GM23338 (cell line): ENCODE results near the gene PGC. TPM values are rescaled to one million over a fixed set of nuclear protein-coding genes. Genes with fewer than 3 reads are reported as not detected.

ENCODE experiments used
- ATAC-seq: fragments of 200-7000 bp; cut with Tn5 transposase; 3 replicates; pipeline ENCODE4 v1.9.1; 2020
- DNase-seq: peaks from one replicate; pipeline ENCODE4 v3.0.0-alpha.2; 2015; ENCODE audit warnings: low spot score
- H2AFZ ChIP-seq: fragments of 200-600 bp; sonication (generic); 2 replicates; pipeline ENCODE4 v1.8.0; 2016; ENCODE audit warnings: antibody characterized with exemption, mild to moderate bottlenecking, moderate library complexity
- H3F3A ChIP-seq: fragments of 200-600 bp; sonication (generic); replicated peaks from 2 replicates; pipeline ENCODE4 v1.8.0; 2017; ENCODE audit warnings: antibody characterized with exemption, mixed run types, low read depth
- H3K27ac ChIP-seq: fragments of 200-600 bp; sonication (generic); 2 replicates; pipeline ENCODE4 v1.6.1; 2016; ENCODE audit warnings: low read depth
- H3K27me3 ChIP-seq: fragments of 200-600 bp; sonication (generic); 2 replicates; pipeline ENCODE4 v1.8.0; 2016; ENCODE audit warnings: mild to moderate bottlenecking, mixed run types, moderate library complexity; ENCODE audit not compliant: insufficient read depth
- H3K36me3 ChIP-seq: fragments of 200-600 bp; sonication (generic); 2 replicates; pipeline ENCODE4 v1.8.0; 2016; ENCODE audit warnings: mild to moderate bottlenecking; ENCODE audit not compliant: insufficient read depth
- H3K4me1 ChIP-seq: fragments of 200-600 bp; sonication (generic); 2 replicates; pipeline ENCODE4 v1.8.0; 2016; ENCODE audit warnings: mild to moderate bottlenecking, moderate library complexity; ENCODE audit not compliant: insufficient read depth
- H3K4me2 ChIP-seq: fragments of 200-600 bp; sonication (generic); 2 replicates; pipeline ENCODE4 v1.7.1; 2017; ENCODE audit warnings: mixed run types
- H3K4me3 ChIP-seq: fragments of 200-600 bp; sonication (generic); 2 replicates; pipeline ENCODE4 v1.6.1; 2016; ENCODE audit warnings: mixed run types
- H3K79me2 ChIP-seq: fragments of 200-600 bp; sonication (generic); replicated peaks from 2 replicates; pipeline ENCODE4 v1.8.0; 2017; ENCODE audit warnings: mild to moderate bottlenecking; ENCODE audit not compliant: insufficient read depth
- H3K9me2 ChIP-seq: fragments of 200-600 bp; sonication (generic); 2 replicates; pipeline ENCODE4 v1.8.0; 2017; ENCODE audit not compliant: insufficient read depth
- H4K20me1 ChIP-seq: fragments of 200-600 bp; sonication (generic); replicated peaks from 2 replicates; pipeline ENCODE4 v1.8.0; 2017; ENCODE audit warnings: mild to moderate bottlenecking; ENCODE audit not compliant: insufficient read depth
- H3K27ac Mint-ChIP-seq: 2 replicates; pipeline ENCODE4 v1.8.0; 2020; ENCODE audit warnings: inconsistent platforms, mild to moderate bottlenecking, moderate library complexity, mixed read lengths
- H3K27me3 Mint-ChIP-seq: 3 replicates; pipeline ENCODE4 v1.8.0; 2022; ENCODE audit warnings: low read depth, mild to moderate bottlenecking, moderate library complexity, mixed read lengths, inconsistent platforms; ENCODE audit not compliant: insufficient read depth, poor library complexity
- H3K36me3 Mint-ChIP-seq: 3 replicates; pipeline ENCODE4 v1.8.0; 2021; ENCODE audit warnings: low read depth, mild to moderate bottlenecking, inconsistent platforms, moderate library complexity, mixed read lengths
- H3K4me1 Mint-ChIP-seq: 3 replicates; pipeline ENCODE4 v1.8.0; 2020; ENCODE audit warnings: mild to moderate bottlenecking, inconsistent platforms, mixed read lengths
- H3K4me3 Mint-ChIP-seq: 3 replicates; pipeline ENCODE4 v1.8.0; 2021; ENCODE audit warnings: moderate library complexity, mild to moderate bottlenecking, inconsistent platforms, mixed read lengths
- H3K9me3 Mint-ChIP-seq: 3 replicates; pipeline ENCODE4 v1.8.0; 2020; ENCODE audit warnings: moderate library complexity, mild to moderate bottlenecking, inconsistent platforms, mixed read lengths
- CREB1 ChIP-seq: fragments of 250-450 bp; sonication (Bioruptor Pico); IDR thresholded peaks from 2 replicates; pipeline ENCODE4 v1.5.0; 2020; ENCODE audit warnings: low read depth, mild to moderate bottlenecking, moderate library complexity
- CTCF ChIP-seq, 2 experiments: fragments of 200-600 bp in 1 of 2; sonication (generic) in 1 of 2; conservative IDR thresholded peaks; 2 replicates each; pipeline versions ENCODE4 v1.5.1 to v1.6.1; 2016 to 2017; ENCODE audit warnings: antibody characterized with exemption in 2 of 2, low read depth in 2 of 2, mild to moderate bottlenecking in 2 of 2, moderate library complexity in 1 of 2
- EZH2 ChIP-seq: fragments of 200-600 bp; sonication (generic); IDR thresholded peaks from one replicate; pipeline ENCODE4 v1.8.0; 2017; ENCODE audit warnings: antibody characterized with exemption, mild to moderate bottlenecking, low read depth; ENCODE audit not compliant: unreplicated experiment
- EZH2phosphoT487 ChIP-seq: fragments of 200-600 bp; sonication (generic); IDR thresholded peaks from one replicate; pipeline ENCODE4 v1.8.1; 2018; ENCODE audit warnings: antibody characterized with exemption; ENCODE audit not compliant: unreplicated experiment
- JUNB ChIP-seq: IDR thresholded peaks from one replicate; pipeline ENCODE4 v1.6.1; 2016; ENCODE audit warnings: antibody characterized with exemption; ENCODE audit not compliant: unreplicated experiment
- NANOG ChIP-seq: IDR thresholded peaks from 2 replicates; pipeline ENCODE4 v1.6.1; 2016; ENCODE audit warnings: antibody characterized with exemption, borderline replicate concordance
- POLR2AphosphoS5 ChIP-seq: IDR thresholded peaks from 2 replicates; pipeline ENCODE4 v1.6.1; 2016; ENCODE audit warnings: antibody characterized with exemption, low read depth
- REST ChIP-seq: IDR thresholded peaks from one replicate; pipeline ENCODE4 v1.6.1; 2018; ENCODE audit warnings: antibody characterized with exemption; ENCODE audit not compliant: unreplicated experiment
- STAT1 ChIP-seq: IDR thresholded peaks from one replicate; pipeline ENCODE4 v1.6.1; 2016; ENCODE audit warnings: antibody characterized with exemption; ENCODE audit not compliant: unreplicated experiment
- ZNF114 ChIP-seq: fragments of 250-450 bp; sonication (Bioruptor Pico); IDR thresholded peaks from 2 replicates; pipeline ENCODE4 v1.5.0; 2020; ENCODE audit warnings: mild to moderate bottlenecking, moderate library complexity
- ZNF331 ChIP-seq: fragments of 250-450 bp; sonication (Bioruptor Pico); IDR thresholded peaks from 2 replicates; pipeline ENCODE4 v1.5.0; 2020; ENCODE audit warnings: low read depth, mild to moderate bottlenecking, moderate library complexity
- ZNF462 ChIP-seq: fragments of 250-450 bp; sonication (Bioruptor Pico); IDR thresholded peaks from 2 replicates; pipeline ENCODE4 v1.5.0; 2020; ENCODE audit warnings: mild to moderate bottlenecking, moderate library complexity
- polyA plus RNA-seq: library from polyadenylated mRNA; unstranded; fragments of >200 nt; fragmentation: Nextera tagmentation; extraction: Ambion mirVana; gene quantifications from 2 replicates; pipeline ENCODE4 v1.2.1, GENCODE V29; 2016
- total RNA-seq: library from RNA; depleted of rRNA; stranded (reverse); fragments of >200 nt; shearing (Covaris generic); gene quantifications from 2 replicates; pipeline ENCODE4 v1.2.3, GENCODE V29; 2014
- TF ChIP-seq, protein P1 (sequence below): IDR thresholded peaks from 2 replicates; pipeline ENCODE4 v1.6.1; 2016; ENCODE audit warnings: antibody characterized with exemption

The PGC gene
- total and polyA plus RNA-seq, 2 experiments from 2014 or later: not detected

GRCh38 chr6:41790045-41790444 lies 42.8 kb upstream of the PGC start:
- Mint-ChIP-seq H3K27me3 (peaks cover 24% of the 10 kb centered on the region), H3K9me3 (peaks cover 7% of the 10 kb centered on the region; the same call in 2 of the 3 replicates), H3K4me3 (no peak overlapping the region), H3K27ac (no peak overlapping the region), H3K36me3 (peaks cover 39% of the 10 kb centered on the region), H3K4me1 (peaks cover 8% of the 10 kb centered on the region)
- peaks cover 5% of the 10 kb centered on the region; the same call in 1 of the 2 replicates for H4K20me1 ChIP-seq
- H3K4me3 ChIP-seq: no peak overlapping the region
- no peak overlapping the region for H3K4me2 ChIP-seq
- TF ChIP-seq JUNB (no peak), ZNF114 (no peak), ZNF462 (CRISPR knock-in tag) (no peak), ZNF331 (CRISPR knock-in tag) (no peak), NANOG (no peak), REST (no peak), POLR2AphosphoS5 (no peak), STAT1 (no peak), EZH2 (no peak), CTCF (conservative IDR thresholded peaks at IDR 0.05; ENCODE audit: low read depth in 2 of 2) (no peak), CREB1 (CRISPR knock-in tag) (no peak), EZH2phosphoT487 (no peak)
- TF ChIP-seq, protein P1, sequence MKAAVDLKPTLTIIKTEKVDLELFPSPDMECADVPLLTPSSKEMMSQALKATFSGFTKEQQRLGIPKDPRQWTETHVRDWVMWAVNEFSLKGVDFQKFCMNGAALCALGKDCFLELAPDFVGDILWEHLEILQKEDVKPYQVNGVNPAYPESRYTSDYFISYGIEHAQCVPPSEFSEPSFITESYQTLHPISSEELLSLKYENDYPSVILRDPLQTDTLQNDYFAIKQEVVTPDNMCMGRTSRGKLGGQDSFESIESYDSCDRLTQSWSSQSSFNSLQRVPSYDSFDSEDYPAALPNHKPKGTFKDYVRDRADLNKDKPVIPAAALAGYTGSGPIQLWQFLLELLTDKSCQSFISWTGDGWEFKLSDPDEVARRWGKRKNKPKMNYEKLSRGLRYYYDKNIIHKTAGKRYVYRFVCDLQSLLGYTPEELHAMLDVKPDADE: no peak
- peaks cover 5% of the 10 kb centered on the region for H3K4me1 ChIP-seq
- no peak for ATAC-seq
- H3K79me2 ChIP-seq: peaks cover 22% of the 10 kb centered on the region
- H3K27ac ChIP-seq: no peak overlapping the region
- no peak for DNase-seq
- H3K9me2 ChIP-seq: no peaks in the 10 kb centered on the region
- peaks cover 11% of the 10 kb centered on the region for H3K27me3 ChIP-seq
- H3K36me3 ChIP-seq: peaks cover 23% of the 10 kb centered on the region; the same call in 1 of the 2 replicates
- peaks cover 13% of the 10 kb centered on the region; the same call in 1 of the 2 replicates for H3F3A ChIP-seq
- H2AFZ ChIP-seq: no peak overlapping the region
